ENCODE results near the gene AGXT. TPM values are rescaled to one million over a fixed set of nuclear protein-coding genes. Genes with fewer than 3 reads are reported as not detected.
A peak's percentile ranks its signal among the peaks of the same experiment; 100 is the strongest.

Gene AGXT
- total and polyA plus RNA-seq, 2 of the 8 experiments (the other 6 are each of a cell fraction or from before 2014, with no cell fraction given) = 0.03 TPM; not detected in 1

DNA sequence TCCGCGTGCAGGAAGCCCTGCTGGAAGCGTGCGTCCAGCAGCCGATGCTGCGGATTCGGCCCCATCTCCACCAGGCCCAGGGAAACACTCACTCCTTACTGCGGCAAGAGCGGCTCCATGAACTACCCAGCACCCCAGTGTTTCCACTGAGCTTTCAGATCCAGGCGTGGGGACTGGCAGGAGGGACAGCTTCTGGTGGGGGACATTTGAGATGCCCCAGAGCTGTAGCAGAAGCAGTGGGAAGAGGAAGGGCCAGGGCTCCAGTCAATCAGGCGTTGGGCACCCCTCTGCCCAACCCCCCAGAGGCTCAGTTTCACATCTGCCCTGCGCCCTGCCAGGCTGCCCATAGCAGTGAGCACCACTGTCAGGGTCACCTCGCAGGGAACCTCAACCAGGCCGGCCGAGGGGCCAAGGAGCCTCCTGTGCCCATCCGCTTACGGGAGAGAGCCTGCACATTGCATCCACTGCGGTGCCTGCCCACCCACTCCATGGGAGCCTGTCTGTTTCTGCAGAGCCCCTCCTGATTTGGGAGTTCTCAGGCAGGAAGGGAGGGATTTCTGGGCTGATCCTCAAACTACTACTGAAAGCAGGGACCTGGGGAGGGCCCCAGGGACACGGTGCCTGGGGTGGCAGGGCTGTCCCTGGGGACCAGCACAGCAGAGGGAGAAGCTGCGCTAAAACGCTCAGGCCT lies 4.6 kb downstream of the AGXT start:
- H3K23me2 ChIP-seq (ENCODE audit: low read depth, low read length) = no peaks in the 10 kb centered on the region
- CTCF ChIA-PET (ENCODE audit: partially characterized antibody) = interaction anchor here (0.6 to 2.2 kb wide), 5 partner anchors 9 to 109 kb away, joined by 3 to 7 read pairs (median 4); no protein-coding TSS in a partner anchor

More for the DNA sequence above, 4.6 kb downstream of the AGXT start:
- H3K36me3 ChIP-seq (ENCODE audit: control insufficient read depth in 2 of 4, insufficient read depth in 4 of 4, low read length in 3 of 4) = no peaks in the 10 kb centered on the region
- no peaks in the 10 kb centered on the region for H4K20me1 ChIP-seq (replicated peaks in 1 of 2; ENCODE audit: control insufficient read depth in 1 of 2, insufficient read depth in 2 of 2, low read length in 2 of 2)
- no peak overlapping the region for H3K23ac ChIP-seq (ENCODE audit: insufficient read length)
- H2BK5ac ChIP-seq (ENCODE audit: low read depth, low read length) = no peak overlapping the region
- TF ChIP-seq GABPA (IDR thresholded peaks at IDR 0.05; ENCODE audit: borderline replicate concordance, insufficient read depth, low read length) = no peak
- TF ChIP-seq TBP (IDR thresholded peaks at IDR 0.05; ENCODE audit: low read depth, low read length) = no peak
- TF ChIP-seq SP2 (IDR thresholded peaks at IDR 0.05; ENCODE audit: low read length) = no peak
- no peak for TF ChIP-seq RBBP5 (IDR thresholded peaks at IDR 0.05; ENCODE audit: borderline replicate concordance, low read depth, low read length)
- no peak for TF ChIP-seq NANOG (IDR thresholded peaks at IDR 0.05; ENCODE audit: insufficient read depth, low read depth, low read length, poor library complexity, severe bottlenecking)
- TF ChIP-seq SRF (IDR thresholded peaks at IDR 0.05; ENCODE audit: low read depth, low read length) = no peak
- no peak for TF ChIP-seq BCL11A (IDR thresholded peaks at IDR 0.05; ENCODE audit: low read depth in 2 of 2, low read length in 2 of 2)
- no peak for TF ChIP-seq FOSL1 (IDR thresholded peaks at IDR 0.05; ENCODE audit: insufficient read depth, low read depth, low read length)
- no peak for TF ChIP-seq CREB1 (IDR thresholded peaks at IDR 0.05)
- no peak for TF ChIP-seq BACH1 (IDR thresholded peaks at IDR 0.05; ENCODE audit: low read length)
- no peak for TF ChIP-seq ASH2L (IDR thresholded peaks at IDR 0.05; ENCODE audit: low read length)
- TF ChIP-seq CHD1 (IDR thresholded peaks at IDR 0.05; ENCODE audit: low read depth, low read length) = no peak
- H3K79me2 ChIP-seq (ENCODE audit: control insufficient read depth in 1 of 2, insufficient read depth in 2 of 2, low read length in 2 of 2) = no peaks in the 10 kb centered on the region
- no peaks in the 10 kb centered on the region for H3K79me1 ChIP-seq (ENCODE audit: low read depth, low read length)
- no peaks in the 10 kb centered on the region; a peak in 1 of 7 replicates for H3K4me1 ChIP-seq (replicated peaks in 1 of 4; ENCODE audit: control insufficient read depth in 3 of 4, insufficient read depth in 4 of 4, low read length in 3 of 4)
- H2AK5ac ChIP-seq (ENCODE audit: low read depth, low read length) = no peak overlapping the region
- H2BK120ac ChIP-seq (replicated peaks; ENCODE audit: low read depth, low read length) = no peak overlapping the region
- H3K56ac ChIP-seq (replicated peaks; ENCODE audit: insufficient read length, low read depth, low read length) = no peak overlapping the region
- no peak overlapping the region for H3K18ac ChIP-seq (ENCODE audit: extremely low read depth, low read length)
- no peak overlapping the region for H3K9ac ChIP-seq (replicated peaks in 1 of 4; ENCODE audit: extremely low read depth in 1 of 4, low read depth in 3 of 4, low read length in 3 of 4)
- H4K5ac ChIP-seq (ENCODE audit: insufficient read length, low read depth, low read length) = no peak overlapping the region
- no peak overlapping the region for H3K14ac ChIP-seq (ENCODE audit: insufficient read length)
- H3K4me3 ChIP-seq (ENCODE audit: extremely low read depth in 1 of 4, insufficient read depth in 2 of 4, low read depth in 3 of 4, low read length in 4 of 4) = no peak overlapping the region
- no peaks in the 10 kb centered on the region for H3K9me3 ChIP-seq (ENCODE audit: insufficient read depth in 2 of 2, low read depth in 1 of 2, low read length in 1 of 2)
- 87% methylated on average over 21 of the region's 21 CpGs; no CpG with 5 or more reads in 1 of the 2 experiments for WGBS, 2 experiments (ENCODE audit: extremely low coverage in 1 of 2, insufficient coverage in 1 of 2, insufficient read length in 1 of 2, insufficient replicate concordance in 2 of 2, low coverage in 1 of 2, low lambda C conversion rate in 2 of 2, missing lambda C conversion rate in 1 of 2)
- DNase-seq (ENCODE audit: low read depth in 1 of 2, low spot score in 2 of 2) (no peak), FAIRE-seq (no peak)
- H2BK15ac ChIP-seq (ENCODE audit: low read length) = no peak overlapping the region
- H4K8ac ChIP-seq (ENCODE audit: extremely low read depth, insufficient read depth, low read length) = peak overlapping the region; percentile 35; the same call in 1 of the 2 replicates
- H3K4ac ChIP-seq (replicated peaks; ENCODE audit: insufficient read length, low read depth, low read length) = no peak overlapping the region
- no peak overlapping the region for H2BK20ac ChIP-seq (ENCODE audit: low read length)
- no peaks in the 10 kb centered on the region for H3K27me3 ChIP-seq (replicated peaks in 1 of 4; ENCODE audit: control insufficient read depth in 3 of 4, extremely low read depth in 1 of 4, insufficient read depth in 3 of 4, low read length in 3 of 4)
- POLR2A ChIA-PET (ENCODE audit: partially characterized antibody) = no interaction called here
- no peak overlapping the region for H2AFZ ChIP-seq (ENCODE audit: low read length)
- H3K27ac ChIP-seq (ENCODE audit: low read depth, low read length) = no peak overlapping the region
- no peak overlapping the region for H4K91ac ChIP-seq (replicated peaks; ENCODE audit: insufficient read length, low read length)
- no peak overlapping the region for H2BK12ac ChIP-seq (ENCODE audit: low read depth, low read length)
- H3K4me2 ChIP-seq (ENCODE audit: insufficient read depth in 1 of 2, low read depth in 2 of 2, low read length in 2 of 2) = no peak overlapping the region

Data from H1 (cell line).